Left lobe of liver (tissue), 2 donors: Measurements from ENCODE around the gene RYR2. TPM values are rescaled to one million over a fixed set of nuclear protein-coding genes. Genes with fewer than 3 reads are reported as not detected.
A peak's percentile ranks its signal among the peaks of the same experiment; 100 is the strongest.

Experiments
- ATAC-seq: fragments of 200-7000 bp; cut with Tn5 transposase; one replicate; pipeline ENCODE4 v1.9.1; 2020; ENCODE audit warnings: mild to moderate bottlenecking, moderate library complexity
- DNase-seq: peaks from one replicate; pipeline ENCODE4 v3.0.0-alpha.2; 2020; ENCODE audit warnings: low spot score
- total RNA-seq: library from RNA; stranded (reverse); gene quantifications from one replicate; pipeline ENCODE4 v1.2.1, GENCODE V29; 2021
- donor health status: DM: no; HTN: no; CAD: no; lungs with moderate emphysema.
- donor health status: DM: no; HTN: yes; CAD: no.

Gene RYR2
- total RNA-seq, 1 donor from 2014 or later, result 0.03 TPM

- ATAC-seq (peak; percentile 91), DNase-seq (peak; percentile 53)
These were observed 714.5 kb downstream of the RYR2 start for GRCh38 chr1:237756304-237756967.

GRCh38 chr1:237759377-237759776 is 717.4 kb downstream of the RYR2 start:
- DNase-seq (no peak), ATAC-seq (no peak)

GRCh38 chr1:237760951-237761350 is 719.0 kb downstream of the RYR2 start:
- no peak for ATAC-seq
- DNase-seq, result no peak

- no peak for ATAC-seq
- no peak for DNase-seq
These were observed 721.2 kb downstream of the RYR2 start for GRCh38 chr1:237763137-237763536.

GRCh38 chr1:237763751-237764150 is 721.8 kb downstream of the RYR2 start:
- ATAC-seq (no peak), DNase-seq (no peak)

GRCh38 chr1:237769916-237770315 is 727.9 kb downstream of the RYR2 start:
- no peak for DNase-seq
- no peak for ATAC-seq

- ATAC-seq (no peak), DNase-seq (no peak)
These were observed 730.0 kb downstream of the RYR2 start for GRCh38 chr1:237772009-237772408.

GRCh38 chr1:237774246-237774645 is 732.3 kb downstream of the RYR2 start:
- no peak for DNase-seq
- no peak for ATAC-seq

- no peak for ATAC-seq
- no peak for DNase-seq
These were observed 737.4 kb downstream of the RYR2 start for GRCh38 chr1:237779356-237779755.

GRCh38 chr1:237786066-237786719 is 744.2 kb downstream of the RYR2 start:
- DNase-seq, result no peak
- no peak for ATAC-seq

- no peak for DNase-seq
- ATAC-seq, result no peak
These were observed 746.1 kb downstream of the RYR2 start for GRCh38 chr1:237788069-237788468.

- no peak for ATAC-seq
- DNase-seq, result no peak
These were observed 747.6 kb downstream of the RYR2 start for GRCh38 chr1:237789619-237790018.

GRCh38 chr1:237791592-237791991 is 749.6 kb downstream of the RYR2 start:
- ATAC-seq, result no peak
- DNase-seq, result no peak

GRCh38 chr1:237792149-237792548 is 750.2 kb downstream of the RYR2 start:
- DNase-seq (no peak), ATAC-seq (no peak)

GRCh38 chr1:237792726-237793125 is 750.7 kb downstream of the RYR2 start:
- no peak for ATAC-seq
- DNase-seq, result no peak

GRCh38 chr1:237794071-237794470 is 752.1 kb downstream of the RYR2 start:
- no peak for DNase-seq
- ATAC-seq, result peak; percentile 74

- DNase-seq (no peak), ATAC-seq (no peak)
These were observed 753.6 kb downstream of the RYR2 start for GRCh38 chr1:237795558-237795957.

GRCh38 chr1:237799762-237800474 is 757.9 kb downstream of the RYR2 start:
- DNase-seq (peak; percentile 91), ATAC-seq (peak; percentile 100)

GRCh38 chr1:237804516-237804915 is 762.5 kb downstream of the RYR2 start:
- ATAC-seq (no peak), DNase-seq (no peak)

GRCh38 chr1:237809099-237809498 is 767.1 kb downstream of the RYR2 start:
- DNase-seq (no peak), ATAC-seq (no peak)

- ATAC-seq (no peak), DNase-seq (no peak)
These were observed 769.6 kb downstream of the RYR2 start for GRCh38 chr1:237811633-237812032.

GRCh38 chr1:237812061-237812460 is 770.1 kb downstream of the RYR2 start:
- DNase-seq, result no peak
- ATAC-seq, result no peak
